LNCaP clone FGC (cell line): ENCODE data around the gene DPEP2NB.

Source experiments
- DNase-seq: peaks from one replicate; pipeline ENCODE4 v3.0.0-alpha.2; 2011; ENCODE audit warnings: low read depth
- H3K4me3 ChIP-seq: 2 replicates; pipeline ENCODE4 v1.5.1; 2011; ENCODE audit warnings: mild to moderate bottlenecking, low read depth, low read length, control low read depth
- CTCF ChIP-seq: IDR thresholded peaks from 2 replicates; pipeline ENCODE4 v1.5.1; 2012; ENCODE audit warnings: mild to moderate bottlenecking; ENCODE audit not compliant: control insufficient read depth, insufficient read depth; ENCODE audit errors: extremely low read depth

Gene DPEP2NB

GRCh38 chr16:68047987-68048386 lies 32.3 kb upstream of the DPEP2NB start:
- TF ChIP-seq CTCF = no peak
- peak; percentile 37 for DNase-seq
- no peak overlapping the region for H3K4me3 ChIP-seq

GRCh38 chr16:68046106-68046505 lies 30.4 kb upstream of the DPEP2NB start:
- no peak for DNase-seq
- no peak overlapping the region for H3K4me3 ChIP-seq
- TF ChIP-seq CTCF = no peak

- no peak for DNase-seq
- TF ChIP-seq CTCF = no peak
- no peak overlapping the region for H3K4me3 ChIP-seq
Measured at GRCh38 chr16:68041783-68042182, 26.1 kb upstream of the DPEP2NB start.

GRCh38 chr16:68040506-68041288 lies 25.0 kb upstream of the DPEP2NB start:
- TF ChIP-seq CTCF = peak; percentile 85
- peak; percentile 19 for DNase-seq
- H3K4me3 ChIP-seq = no peak overlapping the region

GRCh38 chr16:68037841-68038597 lies 22.3 kb upstream of the DPEP2NB start:
- H3K4me3 ChIP-seq = no peak overlapping the region
- no peak for TF ChIP-seq CTCF
- no peak for DNase-seq

- DNase-seq = no peak
Measured at GRCh38 chr16:68035227-68035626, 19.5 kb upstream of the DPEP2NB start.

More at GRCh38 chr16:68035227-68035626, 19.5 kb upstream of the DPEP2NB start:
- TF ChIP-seq CTCF = no peak
- H3K4me3 ChIP-seq = no peak overlapping the region
